HEK293 (cell line): ENCODE results near the gene IRF1.
A peak's percentile ranks its signal among the peaks of the same experiment; 100 is the strongest.

Experiments used
- CTCF ChIA-PET: fragments of 350-600 bp; formaldehyde crosslinking; extraction: SDS; loops from one replicate; lab custom pipeline; 2021; ENCODE audit warnings: antibody characterized with exemption; lab: Yijun Ruan, JAX
- POLR2A ChIA-PET: fragments of 300-600 bp; formaldehyde crosslinking; extraction: SDS; loops from one replicate; lab custom pipeline; 2020; ENCODE audit warnings: antibody characterized with exemption, inconsistent platforms; lab: Yijun Ruan, JAX
- H3K27ac ChIP-seq: fragments of 200-500 bp; sonication (Bioruptor generic); 2 replicates; pipeline ENCODE4 v1.5.1; 2014; ENCODE audit warnings: low read depth, low read length, control low read depth, inconsistent platforms; ENCODE audit errors: extremely low read depth
- H3K36me3 ChIP-seq, 2 experiments: fragments of 200-500 bp in 1 of 2; sonication (Bioruptor generic) in 1 of 2; 1 replicate in 1 of 2; 2 replicates in 1 of 2; pipeline ENCODE4 v1.5.1; 2014 to 2017; ENCODE audit warnings: inconsistent platforms in 2 of 2, low read length in 2 of 2; ENCODE audit not compliant: control insufficient read depth in 2 of 2, insufficient read depth in 1 of 2
- H3K4me1 ChIP-seq: fragments of 200-500 bp; sonication (Bioruptor generic); 2 replicates; pipeline ENCODE4 v1.5.1; 2014; ENCODE audit warnings: mild to moderate bottlenecking, low read length, inconsistent platforms; ENCODE audit not compliant: control insufficient read depth, insufficient read depth
- H3K4me3 ChIP-seq: 2 replicates; pipeline ENCODE4 v1.5.1; 2011; ENCODE audit warnings: low read depth, mild to moderate bottlenecking, control low read depth, low read length, moderate library complexity
- H3K9me3 ChIP-seq: fragments of 200-500 bp; sonication (Bioruptor generic); 2 replicates; pipeline ENCODE4 v1.5.1; 2014; ENCODE audit warnings: low read depth, low read length, inconsistent platforms; ENCODE audit not compliant: control insufficient read depth, insufficient read depth
- HOXA7 ChIP-seq: sonication (generic); formaldehyde crosslinking; IDR thresholded peaks from 2 replicates; pipeline ENCODE4 v1.8.1; 2022; ENCODE audit warnings: missing genetic modification reagents, borderline replicate concordance
- ZBTB1 ChIP-seq: fragments of 450-650 bp; formaldehyde crosslinking; IDR thresholded peaks from 2 replicates; pipeline ENCODE4 v1.5.1; 2016; ENCODE audit warnings: missing biosample characterization, missing genetic modification characterization
- ZBTB10 ChIP-seq: fragments of 450-650 bp; formaldehyde crosslinking; IDR thresholded peaks from 2 replicates; pipeline ENCODE4 v1.5.1; 2016; ENCODE audit warnings: missing biosample characterization, missing genetic modification characterization
- ZFP69B ChIP-seq: fragments of 450-650 bp; formaldehyde crosslinking; IDR thresholded peaks from 2 replicates; pipeline ENCODE4 v1.5.1; 2016; ENCODE audit warnings: missing biosample characterization, missing genetic modification characterization
- ZIC2 ChIP-seq: fragments of 450-650 bp; formaldehyde crosslinking; IDR thresholded peaks from 2 replicates; pipeline ENCODE4 v1.5.1; 2016; ENCODE audit warnings: missing biosample characterization, missing genetic modification characterization
- ZNF146 ChIP-seq: fragments of 450-650 bp; formaldehyde crosslinking; IDR thresholded peaks from 2 replicates; pipeline ENCODE4 v1.5.1; 2016; ENCODE audit warnings: missing biosample characterization, missing genetic modification characterization
- ZNF280C ChIP-seq: fragments of 450-650 bp; formaldehyde crosslinking; IDR thresholded peaks from 2 replicates; pipeline ENCODE4 v1.5.1; 2016; ENCODE audit warnings: missing biosample characterization, missing genetic modification characterization
- ZNF513 ChIP-seq: fragments of 450-650 bp; IDR thresholded peaks from 2 replicates; pipeline ENCODE4 v1.5.1; 2018; ENCODE audit warnings: missing biosample characterization, missing genetic modification characterization
- ZNF600 ChIP-seq: fragments of 450-650 bp; formaldehyde crosslinking; IDR thresholded peaks from 2 replicates; pipeline ENCODE4 v1.5.1; 2016; ENCODE audit warnings: missing biosample characterization, missing genetic modification characterization
- ZNF777 ChIP-seq: fragments of 450-650 bp; formaldehyde crosslinking; IDR thresholded peaks from 2 replicates; pipeline ENCODE4 v1.5.1; 2017; ENCODE audit warnings: missing biosample characterization, missing genetic modification characterization, borderline replicate concordance
- ZSCAN16 ChIP-seq: fragments of 450-650 bp; formaldehyde crosslinking; IDR thresholded peaks from 2 replicates; pipeline ENCODE4 v1.5.1; 2016; ENCODE audit warnings: missing biosample characterization, missing genetic modification characterization
- TF ChIP-seq, protein P1 (sequence below): fragments of 450-650 bp; formaldehyde crosslinking; IDR thresholded peaks from 2 replicates; pipeline ENCODE4 v1.5.1; 2016; ENCODE audit warnings: missing biosample characterization, missing genetic modification characterization

The IRF1 gene

DNA sequence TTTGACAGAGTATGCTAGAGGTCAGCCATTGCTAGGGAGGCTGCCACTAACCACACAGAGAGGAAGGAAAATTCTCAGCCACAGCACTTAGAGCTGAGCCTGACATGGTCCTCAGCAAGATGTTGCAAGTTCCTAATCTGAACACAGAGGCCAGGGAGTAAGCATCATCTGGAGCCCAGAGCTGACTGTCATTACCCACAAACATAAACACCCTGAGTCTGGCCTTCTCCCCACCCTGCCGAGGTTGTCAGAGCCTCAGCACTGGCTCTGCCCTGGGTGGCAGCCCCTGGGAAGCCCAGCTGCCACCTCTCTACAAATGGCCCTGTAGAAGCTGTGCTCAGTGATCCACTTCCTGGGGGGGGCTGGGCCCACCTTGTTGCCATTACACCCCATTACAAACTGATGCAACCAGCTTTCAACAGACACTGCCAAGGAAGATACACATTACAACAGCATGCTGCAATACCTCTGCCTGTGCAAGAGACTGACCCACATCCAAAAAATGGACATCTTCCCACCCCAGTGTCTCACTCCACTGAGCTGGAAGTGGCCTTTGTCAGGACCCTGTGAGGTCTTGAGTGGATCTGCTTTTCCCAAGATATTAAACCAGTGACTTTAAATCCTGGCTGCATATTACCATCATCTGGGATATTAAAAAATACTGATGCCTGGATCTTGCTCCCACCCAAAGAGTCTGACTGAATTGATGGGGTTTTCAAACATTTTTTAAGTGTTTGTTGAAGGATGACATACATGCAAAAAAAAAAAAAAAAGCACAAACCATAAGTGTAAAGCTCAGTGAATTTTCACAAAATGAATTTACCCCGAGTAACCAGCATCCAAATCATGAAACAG is 33.0 kb downstream of the IRF1 start (continued):
- TF ChIP-seq ZNF513 (tag by site-specific recombination) (no peak), ZNF600 (no peak), ZNF146 (tag by site-specific recombination) (no peak), ZBTB10 (tag by site-specific recombination) (0 out of 2 replicates have a peak, but pooled peaks have one; percentile 13), ZSCAN16 (tag by site-specific recombination) (0 out of 2 replicates have a peak, but pooled peaks have one; percentile 51), ZIC2 (tag by site-specific recombination) (peak; percentile 79), ZNF280C (no peak), ZFP69B (tag by site-specific recombination) (peak; percentile 81)
- TF ChIP-seq, protein P1, sequence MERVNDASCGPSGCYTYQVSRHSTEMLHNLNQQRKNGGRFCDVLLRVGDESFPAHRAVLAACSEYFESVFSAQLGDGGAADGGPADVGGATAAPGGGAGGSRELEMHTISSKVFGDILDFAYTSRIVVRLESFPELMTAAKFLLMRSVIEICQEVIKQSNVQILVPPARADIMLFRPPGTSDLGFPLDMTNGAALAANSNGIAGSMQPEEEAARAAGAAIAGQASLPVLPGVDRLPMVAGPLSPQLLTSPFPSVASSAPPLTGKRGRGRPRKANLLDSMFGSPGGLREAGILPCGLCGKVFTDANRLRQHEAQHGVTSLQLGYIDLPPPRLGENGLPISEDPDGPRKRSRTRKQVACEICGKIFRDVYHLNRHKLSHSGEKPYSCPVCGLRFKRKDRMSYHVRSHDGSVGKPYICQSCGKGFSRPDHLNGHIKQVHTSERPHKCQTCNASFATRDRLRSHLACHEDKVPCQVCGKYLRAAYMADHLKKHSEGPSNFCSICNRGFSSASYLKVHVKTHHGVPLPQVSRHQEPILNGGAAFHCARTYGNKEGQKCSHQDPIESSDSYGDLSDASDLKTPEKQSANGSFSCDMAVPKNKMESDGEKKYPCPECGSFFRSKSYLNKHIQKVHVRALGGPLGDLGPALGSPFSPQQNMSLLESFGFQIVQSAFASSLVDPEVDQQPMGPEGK (tag by site-specific recombination) = peak; percentile 53; the same call in 1 of the 2 replicates
- TF ChIP-seq, all 188 proteins: peak for 9

DNA sequence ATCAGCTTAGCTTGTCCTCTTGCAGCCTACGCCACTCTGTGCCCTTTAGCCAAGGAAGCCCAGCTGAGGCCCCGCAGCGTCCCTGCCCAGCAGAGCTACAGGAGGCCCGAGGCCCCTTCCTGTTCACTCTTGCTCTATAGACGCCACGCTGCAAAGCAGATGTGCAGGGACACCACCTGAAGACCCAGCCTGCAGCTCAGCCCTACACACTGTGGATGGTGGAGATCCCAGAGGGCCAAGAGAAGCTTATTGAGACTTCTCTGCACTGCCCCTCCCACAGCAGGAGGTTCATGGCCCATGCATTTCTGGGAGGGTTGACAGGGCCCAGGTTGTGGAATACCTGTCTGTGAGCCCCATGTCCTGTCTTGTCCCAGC is 33.6 kb downstream of the IRF1 start:
- POLR2A ChIA-PET = no interaction called here

More for the DNA sequence above, 33.6 kb downstream of the IRF1 start:
- Histone ChIP-seq H3K9me3 (no peaks in the 10 kb centered on the region), H3K27ac (no peak overlapping the region), H3K4me3 (no peak overlapping the region), H3K36me3 (no peaks in the 10 kb centered on the region)
- CTCF ChIA-PET = interaction anchor here (0.7 kb wide), 1 partner anchor 14 kb away, joined by 3 read pairs; no protein-coding TSS in a partner anchor
- TF ChIP-seq ZNF513 (tag by site-specific recombination) (no peak), ZBTB1 (tag by site-specific recombination) (no peak), ZIC2 (tag by site-specific recombination) (no peak), ZNF777 (tag by site-specific recombination) (no peak), HOXA7 (CRISPR knock-in tag) (no peak)
- TF ChIP-seq, all 188 proteins: peak for 0
- H3K4me1 ChIP-seq = no peaks in the 10 kb centered on the region
